ENCODE data around the gene AGAP1.

DNA sequence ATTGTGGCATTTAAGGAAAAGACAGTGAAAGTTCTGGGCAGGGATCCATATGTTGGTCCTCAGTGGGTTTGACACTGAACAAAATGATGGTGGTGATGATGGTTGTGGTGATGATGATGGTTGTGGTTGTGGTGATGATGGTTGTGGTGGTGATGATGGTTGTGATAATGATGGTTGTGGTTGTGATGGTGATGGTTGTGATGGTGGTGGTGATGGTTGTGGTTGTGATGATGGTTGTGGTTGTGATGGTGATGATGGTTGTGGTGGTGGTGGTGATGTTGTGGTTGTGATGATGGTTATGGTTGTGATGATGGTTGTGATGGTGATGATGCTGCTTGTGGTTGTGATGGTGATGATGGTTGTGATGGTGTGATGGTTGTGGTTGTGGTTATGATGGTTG is 308.7 kb downstream of the AGAP1 start:
- TF ChIP-seq, protein P1, sequence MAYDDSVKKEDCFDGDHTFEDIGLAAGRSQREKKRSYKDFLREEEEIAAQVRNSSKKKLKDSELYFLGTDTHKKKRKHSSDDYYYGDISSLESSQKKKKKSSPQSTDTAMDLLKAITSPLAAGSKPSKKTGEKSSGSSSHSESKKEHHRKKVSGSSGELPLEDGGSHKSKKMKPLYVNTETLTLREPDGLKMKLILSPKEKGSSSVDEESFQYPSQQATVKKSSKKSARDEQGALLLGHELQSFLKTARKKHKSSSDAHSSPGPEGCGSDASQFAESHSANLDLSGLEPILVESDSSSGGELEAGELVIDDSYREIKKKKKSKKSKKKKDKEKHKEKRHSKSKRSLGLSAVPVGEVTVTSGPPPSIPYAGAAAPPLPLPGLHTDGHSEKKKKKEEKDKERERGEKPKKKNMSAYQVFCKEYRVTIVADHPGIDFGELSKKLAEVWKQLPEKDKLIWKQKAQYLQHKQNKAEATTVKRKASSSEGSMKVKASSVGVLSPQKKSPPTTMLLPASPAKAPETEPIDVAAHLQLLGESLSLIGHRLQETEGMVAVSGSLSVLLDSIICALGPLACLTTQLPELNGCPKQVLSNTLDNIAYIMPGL (CRISPR knock-in tag; IDR thresholded peaks at IDR 0.05; ENCODE audit: borderline replicate concordance): no peak
- TF ChIP-seq EP300 (IDR thresholded peaks at IDR 0.05): no peak
- TF ChIP-seq MAX (IDR thresholded peaks at IDR 0.05): no peak
- TF ChIP-seq BHLHE40 (IDR thresholded peaks at IDR 0.05; ENCODE audit: low read depth, low read length): no peak

Measured in A549 (cell line).